ENCODE data around the gene ZNF335. TPM values are rescaled to one million over a fixed set of nuclear protein-coding genes. Genes with fewer than 3 reads are reported as not detected.
"Not testable (repeated sequence)": the region's sequence is repeated elsewhere in the genome, so short reads cannot be mapped to it uniquely, and the experiment has no call there.

Gene ZNF335
- total RNA-seq, 6 experiments from 2014 or later, result 13.1 to 14.6 (median 13.5) TPM

DNA sequence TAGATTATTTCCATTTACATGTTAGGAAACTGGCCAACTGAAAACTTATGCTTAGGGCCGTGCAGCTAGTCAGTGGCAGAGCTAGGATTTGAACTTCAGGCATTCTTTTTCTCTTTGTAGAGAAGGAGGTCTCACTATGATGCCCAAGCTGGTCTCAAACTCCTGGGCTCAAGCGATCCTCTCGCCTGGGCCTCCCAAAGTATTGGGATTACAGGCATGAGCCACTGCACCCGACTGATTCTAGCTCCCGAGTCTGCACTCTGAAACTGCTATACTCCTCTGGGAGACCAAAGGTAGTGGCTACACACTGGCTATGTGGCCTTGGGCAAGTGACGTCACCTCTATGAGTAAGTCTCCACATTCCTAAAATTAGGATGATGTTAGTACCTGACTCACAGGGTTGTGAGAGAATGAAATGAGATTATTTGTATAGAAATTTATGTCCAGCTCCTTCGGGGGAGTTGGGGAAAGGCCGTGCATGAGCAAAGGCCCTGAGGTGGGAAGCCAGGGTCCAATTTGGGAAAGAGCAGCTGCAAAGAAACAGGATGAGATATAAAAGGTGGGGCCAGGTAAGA is 66.4 kb downstream of the ZNF335 start:
- peak overlapping the region; percentile 46 for H3K4me3 Mint-ChIP-seq
- H3K4me1 Mint-ChIP-seq (ENCODE audit: low read depth), result peaks cover 23% of the 10 kb centered on the region
- DNase-seq, result peak; percentile 94
- H3K27ac Mint-ChIP-seq, result peak overlapping the region; percentile 85
- H3K9me3 Mint-ChIP-seq, result no peaks in the 10 kb centered on the region
- peaks cover 2% of the 10 kb centered on the region for H3K36me3 Mint-ChIP-seq (ENCODE audit: low read depth)
- peaks cover 9% of the 10 kb centered on the region for H3K27me3 Mint-ChIP-seq (ENCODE audit: insufficient read depth)
- TF ChIP-seq, protein P1, sequence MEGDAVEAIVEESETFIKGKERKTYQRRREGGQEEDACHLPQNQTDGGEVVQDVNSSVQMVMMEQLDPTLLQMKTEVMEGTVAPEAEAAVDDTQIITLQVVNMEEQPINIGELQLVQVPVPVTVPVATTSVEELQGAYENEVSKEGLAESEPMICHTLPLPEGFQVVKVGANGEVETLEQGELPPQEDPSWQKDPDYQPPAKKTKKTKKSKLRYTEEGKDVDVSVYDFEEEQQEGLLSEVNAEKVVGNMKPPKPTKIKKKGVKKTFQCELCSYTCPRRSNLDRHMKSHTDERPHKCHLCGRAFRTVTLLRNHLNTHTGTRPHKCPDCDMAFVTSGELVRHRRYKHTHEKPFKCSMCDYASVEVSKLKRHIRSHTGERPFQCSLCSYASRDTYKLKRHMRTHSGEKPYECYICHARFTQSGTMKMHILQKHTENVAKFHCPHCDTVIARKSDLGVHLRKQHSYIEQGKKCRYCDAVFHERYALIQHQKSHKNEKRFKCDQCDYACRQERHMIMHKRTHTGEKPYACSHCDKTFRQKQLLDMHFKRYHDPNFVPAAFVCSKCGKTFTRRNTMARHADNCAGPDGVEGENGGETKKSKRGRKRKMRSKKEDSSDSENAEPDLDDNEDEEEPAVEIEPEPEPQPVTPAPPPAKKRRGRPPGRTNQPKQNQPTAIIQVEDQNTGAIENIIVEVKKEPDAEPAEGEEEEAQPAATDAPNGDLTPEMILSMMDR (IDR thresholded peaks at IDR 0.05), result no peak

GRCh38 chr20:45904583-45905504 is 67.2 kb downstream of the ZNF335 start:
- Mint-ChIP-seq H3K9me3 (no peaks in the 10 kb centered on the region), H3K27ac (peak overlapping the region; percentile 85), H3K36me3 (ENCODE audit: low read depth) (no peaks in the 10 kb centered on the region), H3K4me3 (peak overlapping the region; percentile 46), H3K4me1 (ENCODE audit: low read depth) (peaks cover 20% of the 10 kb centered on the region), H3K27me3 (ENCODE audit: insufficient read depth) (peaks cover 9% of the 10 kb centered on the region)
- TF ChIP-seq, protein P1 (IDR thresholded peaks at IDR 0.05), result no peak
- no peak for DNase-seq

- no peak overlapping the region for H3K27ac Mint-ChIP-seq
- peaks cover 4% of the 10 kb centered on the region; the same call in 1 of the 2 replicates for H3K36me3 Mint-ChIP-seq (ENCODE audit: low read depth)
- H3K4me3 Mint-ChIP-seq, result no peak overlapping the region
- H3K27me3 Mint-ChIP-seq (ENCODE audit: insufficient read depth), result peaks cover 7% of the 10 kb centered on the region
- H3K9me3 Mint-ChIP-seq, result no peaks in the 10 kb centered on the region
- TF ChIP-seq, protein P1 (IDR thresholded peaks at IDR 0.05), result no peak
- H3K4me1 Mint-ChIP-seq (ENCODE audit: low read depth), result peaks cover 20% of the 10 kb centered on the region
- DNase-seq, result no peak
Observed at GRCh38 chr20:45902199-45902701, 69.8 kb downstream of the ZNF335 start.

- peaks cover 18% of the 10 kb centered on the region for H3K4me1 Mint-ChIP-seq (ENCODE audit: low read depth)
- not testable (repeated sequence) for H3K27me3 Mint-ChIP-seq (ENCODE audit: insufficient read depth); DNase-seq; H3K4me3 Mint-ChIP-seq; H3K9me3 Mint-ChIP-seq; H3K27ac Mint-ChIP-seq; H3K36me3 Mint-ChIP-seq (ENCODE audit: low read depth)
Observed at GRCh38 chr20:45901332-45901731, 70.7 kb downstream of the ZNF335 start.

DNA sequence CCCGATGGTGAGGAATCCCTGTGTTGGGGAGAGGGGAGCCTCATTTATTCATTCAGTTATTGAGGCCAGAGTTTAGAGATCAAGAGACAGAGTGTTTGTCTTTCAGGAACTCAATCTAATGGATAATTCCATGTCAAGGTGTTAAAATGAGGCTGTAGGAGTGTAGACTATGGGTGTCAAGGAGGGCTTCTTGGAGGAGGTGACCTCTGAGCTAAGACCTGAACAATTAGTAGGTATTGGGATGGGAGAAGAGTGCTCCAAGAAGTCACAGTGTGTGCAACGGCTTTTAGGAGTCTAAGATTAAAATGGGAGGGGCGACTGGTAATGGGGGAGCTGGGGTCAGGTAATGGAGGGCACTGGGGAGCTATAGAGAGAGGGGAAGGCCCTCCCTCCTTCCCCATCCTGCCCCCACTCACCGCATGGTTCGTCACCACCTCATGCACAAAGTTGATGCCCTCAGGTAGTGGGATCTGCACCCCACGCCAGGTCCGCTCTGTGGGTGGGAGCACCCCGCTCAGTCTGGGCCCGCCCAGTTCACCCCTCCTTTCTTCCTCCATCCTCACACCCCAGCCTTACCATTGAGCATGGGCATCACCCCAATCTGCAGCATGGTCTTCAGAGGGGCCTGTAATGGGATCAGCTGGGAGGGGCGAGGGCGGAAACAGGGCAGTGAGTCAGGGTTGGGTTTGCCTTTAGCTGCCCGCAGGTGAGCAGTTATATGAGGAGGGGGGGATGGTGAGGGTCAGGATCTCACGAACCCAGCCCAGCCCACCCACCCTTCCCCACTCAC is 72.8 kb downstream of the ZNF335 start:
- Mint-ChIP-seq H3K36me3 (ENCODE audit: low read depth) (peaks cover 8% of the 10 kb centered on the region; the same call in 1 of the 2 replicates), H3K4me3 (no peak overlapping the region), H3K27ac (no peak overlapping the region), H3K9me3 (no peaks in the 10 kb centered on the region), H3K27me3 (ENCODE audit: insufficient read depth) (peaks cover 2% of the 10 kb centered on the region), H3K4me1 (ENCODE audit: low read depth) (peaks cover under 1% of the 10 kb centered on the region; the same call in 1 of the 2 replicates)
- TF ChIP-seq, protein P1 (IDR thresholded peaks at IDR 0.05), result no peak
- DNase-seq, result no peak

Other genes starting within 250 kb of the ZNF335 start
- gene SPINT4, start 249.9 kb downstream of the ZNF335 start, total RNA-seq (2021; fragmentation: NEBNext Ultra II Directional; extraction: Animal tissue kit (Norgen Biotek cat#: 25700)), result not detected
- under 1 TPM in 1 of 6 experiments, not detected in 5; 0.43 TPM for gene WFDC3, start 180.3 kb downstream of the ZNF335 start, total RNA-seq (2021; fragmentation: NEBNext Ultra II Directional; extraction: Animal tissue kit (Norgen Biotek cat#: 25700))
- 10 to 100 TPM; 23.2 to 27.1 (median 25.8) TPM for gene DNTTIP1, start 180.2 kb downstream of the ZNF335 start, total RNA-seq (2021; fragmentation: NEBNext Ultra II Directional; extraction: Animal tissue kit (Norgen Biotek cat#: 25700))
- 100 to 1,000 TPM in 1 of 6 experiments, 10 to 100 TPM in 5; 42.6 to 101 (median 91.3) TPM for gene UBE2C, start 159.6 kb downstream of the ZNF335 start, total RNA-seq (2021; fragmentation: NEBNext Ultra II Directional; extraction: Animal tissue kit (Norgen Biotek cat#: 25700))
- not detected for gene TNNC2, start 144.9 kb downstream of the ZNF335 start, total RNA-seq (2021; fragmentation: NEBNext Ultra II Directional; extraction: Animal tissue kit (Norgen Biotek cat#: 25700))
- gene SNX21, start 138.4 kb downstream of the ZNF335 start, total RNA-seq (2021; fragmentation: NEBNext Ultra II Directional; extraction: Animal tissue kit (Norgen Biotek cat#: 25700)), result 10 to 100 TPM; 21.9 to 25.1 (median 22.7) TPM
- gene ACOT8, start 114.8 kb downstream of the ZNF335 start, total RNA-seq (2021; fragmentation: NEBNext Ultra II Directional; extraction: Animal tissue kit (Norgen Biotek cat#: 25700)), result 10 to 100 TPM; 24.2 to 31.2 (median 26.4) TPM
- gene ZSWIM3, start 114.6 kb downstream of the ZNF335 start, total RNA-seq (2021; fragmentation: NEBNext Ultra II Directional; extraction: Animal tissue kit (Norgen Biotek cat#: 25700)), result 1 to 10 TPM; 2.3 to 4.0 (median 2.7) TPM
- 10 to 100 TPM in 4 of 6 experiments, 1 to 10 TPM in 2; 9.8 to 11.7 (median 10.3) TPM for gene ZSWIM1, start 91.0 kb downstream of the ZNF335 start, total RNA-seq (2021; fragmentation: NEBNext Ultra II Directional; extraction: Animal tissue kit (Norgen Biotek cat#: 25700))
- under 1 TPM; 0.35 to 0.74 (median 0.47) TPM for gene SPATA25, start 84.6 kb downstream of the ZNF335 start, total RNA-seq (2021; fragmentation: NEBNext Ultra II Directional; extraction: Animal tissue kit (Norgen Biotek cat#: 25700))
- gene NEURL2, start 81.0 kb downstream of the ZNF335 start, total RNA-seq (2021; fragmentation: NEBNext Ultra II Directional; extraction: Animal tissue kit (Norgen Biotek cat#: 25700)), result 1 to 10 TPM; 1.5 to 2.3 (median 1.9) TPM
- gene CTSA, start 80.9 kb downstream of the ZNF335 start, total RNA-seq (2021; fragmentation: NEBNext Ultra II Directional; extraction: Animal tissue kit (Norgen Biotek cat#: 25700)), result 100 to 1,000 TPM; 133 to 176 (median 155) TPM
- gene PLTP, start 60.0 kb downstream of the ZNF335 start, total RNA-seq (2021; fragmentation: NEBNext Ultra II Directional; extraction: Animal tissue kit (Norgen Biotek cat#: 25700)), result 10 to 100 TPM in 5 of 6 experiments, 1 to 10 TPM in 1; 8.3 to 13.6 (median 11.1) TPM
- 10 to 100 TPM; 14.8 to 23.1 (median 19.5) TPM for gene PCIF1, start 37.5 kb downstream of the ZNF335 start, total RNA-seq (2021; fragmentation: NEBNext Ultra II Directional; extraction: Animal tissue kit (Norgen Biotek cat#: 25700))
- gene MMP9, start 36.7 kb upstream of the ZNF335 start, total RNA-seq (2021; fragmentation: NEBNext Ultra II Directional; extraction: Animal tissue kit (Norgen Biotek cat#: 25700)), result not detected
- gene SLC12A5, start 57.0 kb upstream of the ZNF335 start, total RNA-seq (2021; fragmentation: NEBNext Ultra II Directional; extraction: Animal tissue kit (Norgen Biotek cat#: 25700)), result under 1 TPM in 5 of 6 experiments, not detected in 1; 0.18 to 0.82 (median 0.52) TPM
- 10 to 100 TPM; 15.3 to 25.1 (median 23.2) TPM for gene NCOA5, start 117.8 kb upstream of the ZNF335 start, total RNA-seq (2021; fragmentation: NEBNext Ultra II Directional; extraction: Animal tissue kit (Norgen Biotek cat#: 25700))
- gene CD40, start 146.1 kb upstream of the ZNF335 start, total RNA-seq (2021; fragmentation: NEBNext Ultra II Directional; extraction: Animal tissue kit (Norgen Biotek cat#: 25700)), result 1 to 10 TPM in 2 of 6 experiments, under 1 TPM in 4; 0.34 to 3.6 (median 0.62) TPM